NCI-H1105 (cell line): ENCODE data around the gene TRIP12.
"Not testable (repeated sequence)": the region's sequence is repeated elsewhere in the genome, so short reads cannot be mapped to it uniquely, and the experiment has no call there.

Experiments used
- DNase-seq: peaks from one replicate; lab custom pipeline; 2025; lab: John Stamatoyannopoulos, UW

The TRIP12 gene

DNA sequence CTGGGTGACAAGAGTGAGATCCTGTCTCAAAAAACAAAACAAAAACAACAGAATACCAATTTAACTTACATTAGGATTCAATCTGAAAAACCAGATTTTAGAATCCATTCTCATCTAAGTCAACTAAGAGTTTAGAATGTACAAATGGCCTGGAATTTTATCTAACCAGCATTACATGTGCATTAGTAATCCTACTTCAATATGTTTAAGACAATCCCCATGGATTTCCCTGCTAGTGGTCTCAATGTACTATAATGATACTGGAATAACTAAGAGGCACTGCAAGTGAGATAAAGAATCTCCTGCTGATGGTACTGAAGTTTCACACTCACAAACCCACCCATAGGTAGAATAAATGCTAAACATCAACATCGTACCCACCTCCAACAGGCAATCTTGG lies 153.6 kb downstream of the TRIP12 start:
- DNase-seq, result no peak

DNA sequence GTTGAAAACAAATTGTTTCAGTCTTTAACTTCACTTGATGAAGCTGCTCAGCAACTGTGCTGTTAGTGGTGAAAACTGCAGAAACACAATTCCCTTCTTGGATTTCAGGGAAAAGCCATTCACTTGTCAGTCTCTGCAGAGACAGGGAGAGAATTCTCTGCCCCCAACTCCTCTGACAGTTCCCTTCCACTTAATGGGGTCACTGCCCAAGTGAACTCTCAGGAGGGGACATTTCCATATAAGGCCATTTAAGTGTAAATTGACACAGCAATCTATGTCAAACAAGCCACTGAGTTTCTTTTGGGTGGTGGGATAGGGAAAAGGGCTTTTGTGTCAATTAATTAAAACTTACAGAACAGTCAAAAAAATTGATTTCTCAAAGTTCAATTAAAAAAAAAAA lies 156.1 kb downstream of the TRIP12 start:
- no peak for DNase-seq

DNA sequence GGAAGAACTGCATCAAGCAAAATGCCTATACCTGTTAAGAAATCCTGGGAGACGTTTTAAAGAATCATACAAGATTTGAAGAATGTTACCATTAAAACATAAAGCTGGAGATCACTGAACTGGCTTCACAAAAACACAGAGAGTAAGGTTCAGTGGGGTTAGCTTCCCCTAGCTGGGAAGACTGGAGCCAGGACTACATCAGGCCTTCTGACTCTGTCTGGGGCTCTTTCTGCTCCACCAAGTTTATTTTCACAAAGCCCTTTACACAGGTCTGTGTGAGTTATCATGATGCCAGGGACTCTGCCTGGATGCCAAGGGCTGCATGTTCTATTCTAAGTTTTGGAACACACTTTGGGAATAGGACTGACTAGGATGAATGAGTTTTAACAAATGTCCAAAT lies 160.1 kb downstream of the TRIP12 start:
- no peak for DNase-seq

DNA sequence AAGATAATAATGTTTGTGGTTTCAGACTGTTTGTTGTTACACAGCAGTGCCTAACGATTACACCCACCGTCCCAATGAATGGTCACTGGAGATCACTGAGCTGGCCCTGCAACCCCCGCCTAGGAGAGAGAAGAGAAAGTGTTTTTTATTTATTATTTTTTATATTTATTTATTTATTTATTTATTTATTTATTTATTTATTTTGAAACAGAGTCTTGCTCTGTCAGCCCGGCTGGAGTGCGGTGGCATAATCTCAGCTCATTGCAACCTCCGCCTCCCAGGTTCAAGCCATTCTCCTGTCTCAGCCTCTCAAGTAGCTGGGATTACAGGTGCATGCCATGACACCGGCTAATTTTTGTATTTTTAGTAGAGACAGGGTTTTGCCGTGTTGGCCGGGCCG lies 164.3 kb downstream of the TRIP12 start:
- DNase-seq, result not testable (repeated sequence)

DNA sequence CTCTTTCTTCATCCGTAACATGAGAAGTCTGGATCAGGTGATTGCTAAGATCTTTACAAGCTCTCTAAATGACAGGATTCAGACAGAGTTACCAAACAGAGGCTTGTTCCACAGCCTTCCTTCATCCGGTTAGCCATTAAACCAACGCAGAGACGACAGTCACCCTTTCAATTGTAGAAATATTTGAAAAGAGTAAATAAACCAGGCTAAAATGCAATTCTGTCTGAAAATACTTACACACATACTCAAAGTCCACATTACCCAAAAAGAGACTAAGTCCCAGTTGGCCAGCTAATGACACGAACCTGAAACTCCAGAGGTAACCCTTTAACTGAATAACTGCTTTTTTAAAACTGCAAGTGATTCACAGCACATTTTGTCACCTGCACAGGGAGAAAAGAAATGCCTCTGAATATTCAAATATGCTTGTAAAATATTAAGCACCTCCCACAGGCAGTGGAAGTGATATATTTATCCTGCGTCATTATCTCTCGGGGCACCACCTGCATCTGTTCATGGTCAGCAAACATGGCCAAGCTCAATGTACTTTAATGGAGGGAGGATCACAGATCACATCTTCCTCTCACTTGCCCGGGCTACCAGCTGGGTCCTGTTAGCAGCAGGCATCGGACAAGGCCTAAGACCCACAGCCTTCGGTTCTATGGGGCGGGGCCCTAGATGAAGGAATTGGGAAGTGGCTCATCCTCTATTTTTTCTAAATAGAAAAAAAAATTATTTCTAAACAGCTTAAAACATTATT lies 168.7 kb downstream of the TRIP12 start:
- no peak for DNase-seq

DNA sequence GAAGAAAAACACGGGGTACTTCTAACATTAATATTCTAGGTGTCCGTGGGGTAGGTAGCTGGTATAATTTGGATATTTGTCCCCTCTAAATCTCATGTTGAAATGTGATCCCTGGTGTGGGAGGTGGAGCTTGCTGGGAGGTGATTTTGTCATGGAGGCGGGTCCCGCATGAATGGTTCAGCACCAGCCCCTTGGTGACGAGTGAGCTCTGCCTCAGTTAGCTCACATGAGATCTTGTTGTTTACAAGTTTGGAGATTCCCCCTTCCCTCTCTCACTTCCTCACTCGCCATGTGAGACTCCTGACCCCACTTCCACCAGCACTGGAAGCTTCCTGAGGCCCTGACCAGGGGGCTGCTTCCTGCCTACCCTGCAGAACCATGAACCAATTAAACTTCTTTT lies 172.0 kb downstream of the TRIP12 start:
- DNase-seq, result no peak

DNA sequence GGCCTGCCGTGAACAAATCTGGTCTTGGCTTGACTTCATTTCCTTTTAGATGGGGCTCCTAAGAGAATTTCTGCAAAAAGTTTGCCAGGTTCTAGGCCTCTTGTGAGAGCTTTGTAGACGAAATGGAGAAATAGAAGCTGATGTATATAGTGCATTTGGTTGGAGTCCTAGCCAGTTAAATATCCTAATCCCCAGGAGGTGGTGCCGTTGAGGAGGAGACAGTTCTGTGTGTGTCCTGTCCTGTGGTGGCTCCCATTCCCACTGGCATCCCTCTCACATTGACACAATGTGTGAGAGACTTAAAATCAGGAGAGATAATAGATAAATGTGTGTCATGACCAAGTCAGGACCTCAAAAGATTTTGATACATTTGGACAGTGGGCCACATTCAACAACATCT lies 172.9 kb downstream of the TRIP12 start:
- DNase-seq, result no peak

DNA sequence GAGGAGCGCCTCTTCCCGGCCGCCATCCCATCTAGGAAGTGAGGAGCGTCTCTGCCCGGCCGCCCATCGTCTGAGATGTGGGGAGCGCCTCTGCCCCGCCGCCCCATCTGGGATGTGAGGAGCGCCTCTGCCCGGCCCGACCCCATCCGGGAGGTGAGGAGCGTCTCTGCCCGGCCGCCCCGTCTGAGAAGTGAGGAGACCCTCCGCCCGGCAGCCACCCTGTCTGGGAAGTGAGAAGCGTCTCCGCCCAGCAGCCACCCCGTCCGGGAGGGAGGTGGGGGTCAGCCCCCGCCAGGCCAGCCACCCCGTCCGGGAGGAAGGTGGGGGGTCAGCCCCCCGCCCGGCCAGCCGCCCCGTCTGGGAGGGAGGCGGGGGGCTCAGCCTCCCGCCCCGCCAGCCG lies 179.1 kb downstream of the TRIP12 start:
- DNase-seq, result not testable (repeated sequence)

DNA sequence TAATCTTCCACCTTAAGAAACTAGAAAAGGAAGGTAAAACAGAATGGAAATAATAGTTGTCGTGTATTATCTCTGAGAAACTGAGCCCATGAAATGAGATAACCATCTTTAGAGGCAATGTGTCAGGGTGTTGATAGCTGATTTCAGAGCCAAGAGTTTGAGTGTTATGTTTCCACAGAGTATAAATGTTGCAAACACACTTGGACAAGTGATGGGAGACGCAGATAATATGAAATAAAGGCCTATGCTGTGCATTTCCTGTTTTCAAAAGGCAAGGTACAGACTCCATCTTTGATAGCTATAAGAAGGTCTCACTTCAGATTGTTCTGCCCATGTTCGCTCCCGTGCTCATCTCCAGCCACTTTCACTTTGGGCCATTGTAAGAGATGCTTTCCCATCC lies 181.5 kb downstream of the TRIP12 start:
- DNase-seq, result no peak

DNA sequence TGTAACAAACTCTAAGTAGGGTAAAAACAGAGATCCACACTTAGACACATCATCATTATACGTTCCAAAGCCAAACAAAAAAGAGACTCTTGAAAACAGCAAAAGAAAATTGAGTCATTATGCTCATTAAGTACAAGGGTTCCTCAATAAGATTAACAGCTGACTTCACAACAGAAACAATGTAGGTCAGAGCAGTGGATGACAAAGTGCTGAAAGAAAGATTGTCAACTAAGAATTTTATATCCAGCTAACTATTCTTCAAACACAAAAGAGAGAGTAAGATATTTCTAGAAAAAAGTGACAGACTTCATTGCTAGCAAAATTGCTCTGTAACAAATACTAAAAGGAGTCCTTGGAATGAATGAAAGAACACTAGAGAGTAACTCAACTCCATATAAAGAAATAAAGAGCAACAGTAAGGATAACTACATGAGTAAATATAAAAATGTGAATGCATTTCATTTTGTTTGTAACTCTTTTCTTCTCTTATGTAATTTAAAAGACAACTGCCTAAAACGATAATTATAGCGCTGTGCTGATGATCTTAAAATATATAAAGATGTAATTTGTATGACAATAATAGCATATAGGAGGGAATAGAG lies 183.7 kb downstream of the TRIP12 start:
- no peak for DNase-seq

DNA sequence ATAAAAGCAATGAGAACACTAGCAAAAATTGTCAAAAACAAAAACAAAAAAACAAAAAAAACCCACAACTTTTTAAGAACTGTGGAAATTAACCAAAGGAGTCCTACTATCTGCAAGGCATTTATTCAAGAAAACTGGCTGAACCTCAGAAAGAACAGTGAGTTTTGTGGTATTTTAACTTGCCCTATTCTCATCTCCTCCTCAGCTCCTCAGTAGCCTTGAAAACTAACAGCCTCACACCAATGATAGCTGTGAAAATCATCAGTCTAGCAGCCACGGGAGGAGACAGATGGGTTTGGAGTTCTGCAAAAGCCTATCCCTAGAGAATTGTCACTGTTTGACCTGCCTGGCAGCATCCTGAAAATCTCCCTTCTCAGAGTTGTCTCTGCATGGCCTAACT lies 187.4 kb downstream of the TRIP12 start:
- no peak for DNase-seq

DNA sequence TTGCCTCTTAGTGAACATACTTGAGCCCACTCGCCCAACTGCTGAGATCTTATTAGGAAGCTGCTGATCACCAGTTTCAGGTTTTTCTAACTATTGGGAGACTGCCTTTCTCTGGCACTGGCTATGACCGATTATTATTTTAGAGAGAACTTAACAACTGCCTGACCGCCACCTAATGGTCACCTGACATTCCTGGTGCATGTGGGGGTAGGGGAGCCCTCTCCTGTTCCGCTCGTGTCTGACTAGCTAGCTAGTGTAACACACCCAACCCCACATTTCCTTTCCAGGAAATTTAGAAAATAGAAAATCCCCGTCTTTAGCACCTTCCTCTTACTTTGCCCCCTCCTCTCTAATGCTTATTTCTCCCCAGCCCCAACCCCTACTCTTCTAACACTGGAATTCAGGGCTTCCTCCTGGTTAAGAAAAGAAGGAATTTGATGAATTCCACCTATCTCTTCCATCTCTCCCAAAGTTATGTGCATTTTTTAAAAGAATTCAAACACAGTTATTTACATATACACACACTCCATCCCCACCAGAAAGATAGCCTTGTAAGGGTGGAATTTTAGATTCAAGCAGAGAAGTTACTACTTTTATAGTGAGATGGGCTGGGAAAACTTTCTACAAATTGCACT lies 188.1 kb downstream of the TRIP12 start:
- DNase-seq, result no peak

DNA sequence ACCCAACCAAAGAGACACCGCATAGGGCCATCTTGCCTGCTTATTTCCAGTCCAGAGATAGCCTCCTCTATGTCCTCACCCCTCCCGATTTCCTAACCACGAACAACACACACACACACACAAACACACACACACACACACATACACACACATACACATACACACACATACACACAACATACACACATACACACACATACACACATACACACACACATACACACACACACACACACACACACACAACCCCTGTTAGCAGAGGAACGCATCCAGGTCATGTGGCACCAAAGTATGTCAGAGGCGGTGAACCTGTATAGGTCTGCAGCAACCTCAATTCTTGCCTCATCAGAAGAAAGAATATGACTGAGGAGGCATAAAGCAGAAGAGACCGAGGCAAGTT lies 188.9 kb downstream of the TRIP12 start:
- DNase-seq, result no peak

DNA sequence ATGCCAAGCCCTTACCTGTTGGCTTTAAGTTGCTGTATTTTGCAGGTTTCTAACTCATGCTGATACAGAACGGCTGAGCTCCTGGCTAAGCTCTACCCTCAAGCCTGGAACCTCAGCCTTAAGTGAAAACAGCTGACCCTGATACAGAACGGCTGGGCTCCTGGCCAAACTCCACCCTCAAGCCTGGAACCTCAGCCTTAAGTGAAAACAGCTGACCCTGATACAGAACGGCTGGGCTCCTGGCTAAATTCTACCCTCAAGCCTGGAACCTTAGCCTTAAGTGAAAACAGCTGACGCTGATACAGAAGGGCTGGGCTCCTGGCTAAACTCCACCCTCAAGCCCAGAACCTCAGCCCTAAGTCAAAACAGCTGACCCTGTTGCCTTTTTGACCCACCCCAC lies 189.9 kb downstream of the TRIP12 start:
- DNase-seq, result no peak

DNA sequence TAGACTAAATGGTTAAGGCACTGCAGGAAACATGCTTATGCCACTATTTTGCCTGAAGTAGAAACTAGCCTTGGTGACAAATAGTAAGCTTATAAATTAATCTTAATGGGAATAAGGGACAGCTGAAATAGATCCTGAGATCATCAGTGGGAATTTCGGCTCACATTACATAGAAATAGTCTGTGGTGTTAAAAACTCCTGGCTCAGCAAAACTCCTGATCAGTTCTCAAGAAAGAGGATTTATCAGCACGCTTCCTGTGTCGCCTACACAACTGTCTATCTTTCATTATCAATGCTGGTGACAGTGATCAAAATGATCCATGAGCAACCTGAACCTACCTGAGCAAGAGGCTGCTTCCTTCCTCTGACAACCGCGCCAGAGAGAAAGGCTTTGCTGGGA lies 190.4 kb downstream of the TRIP12 start:
- no peak for DNase-seq

DNA sequence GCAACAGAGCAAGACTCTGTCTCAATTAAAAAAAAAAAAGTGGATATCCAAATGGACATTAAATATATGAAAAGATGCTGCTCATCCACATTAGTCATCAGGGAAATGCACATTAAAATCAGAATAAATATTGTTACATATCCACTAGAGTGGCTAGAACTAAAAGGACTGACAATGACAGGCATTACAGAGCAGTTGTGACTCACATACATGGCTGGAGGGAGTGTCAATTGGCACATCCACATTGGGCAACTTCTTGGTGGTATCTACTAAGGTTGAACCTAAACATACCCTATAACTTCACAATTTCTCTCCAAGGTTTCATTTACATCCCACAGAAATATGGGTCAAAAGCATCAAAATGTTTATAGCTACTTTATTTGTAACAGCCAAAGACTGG lies 193.4 kb downstream of the TRIP12 start:
- DNase-seq, result no peak

DNA sequence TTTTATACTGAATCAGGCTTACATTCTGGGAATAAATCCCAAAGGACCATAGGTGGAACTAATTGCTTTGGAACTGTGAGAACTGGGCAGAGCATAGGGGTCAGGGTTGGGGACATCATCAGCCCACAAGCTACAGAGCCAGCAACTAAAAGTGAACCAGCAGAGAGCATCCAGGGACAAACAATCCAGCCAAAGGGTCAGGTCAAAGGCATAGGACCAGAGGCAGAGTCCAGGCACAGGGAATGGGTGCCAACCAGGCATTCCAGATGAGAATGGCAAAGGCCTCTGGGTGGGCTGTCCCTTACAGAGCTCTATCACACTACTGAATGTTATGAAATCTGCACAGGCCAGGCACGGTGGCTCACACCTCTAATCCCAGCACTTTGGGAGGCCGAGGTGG lies 195.2 kb downstream of the TRIP12 start:
- no peak for DNase-seq

DNA sequence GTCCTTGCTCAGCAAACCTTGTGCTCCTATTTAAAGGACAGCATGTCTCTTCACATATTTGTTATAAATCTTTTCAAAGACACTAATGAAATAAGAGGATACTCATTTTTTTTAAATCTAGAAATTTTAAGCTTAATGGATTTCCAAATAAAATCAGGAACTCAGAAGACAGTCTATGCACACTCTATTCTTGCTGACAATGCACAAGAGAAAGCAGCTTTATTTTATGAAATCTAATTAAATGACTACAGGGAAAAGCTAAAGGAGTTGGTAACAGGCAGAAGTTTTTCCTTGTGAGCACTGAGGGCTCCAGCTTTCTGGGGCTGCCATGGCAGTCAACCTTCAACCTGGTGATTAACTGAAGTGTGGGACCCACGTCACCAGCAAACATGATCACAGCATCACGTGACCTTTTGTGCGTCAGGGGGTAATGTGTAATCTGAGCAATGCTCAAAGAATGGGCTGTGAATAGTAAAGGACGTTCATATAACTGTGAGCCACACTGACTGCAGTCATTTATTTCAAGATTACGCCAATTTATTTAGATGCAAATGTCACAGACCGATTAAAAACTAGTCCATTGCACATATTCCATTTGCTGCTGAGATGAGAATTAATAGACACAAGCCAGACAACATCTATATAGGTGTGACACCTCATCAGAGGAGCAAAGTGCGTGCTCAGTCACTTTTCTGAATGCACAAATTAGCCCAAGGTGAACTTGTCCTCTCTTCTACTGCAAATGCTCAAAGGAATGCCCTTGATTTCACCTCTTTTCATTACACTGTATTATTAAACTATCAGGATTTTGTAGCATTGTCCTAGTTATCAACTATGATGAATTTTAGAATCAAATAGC lies 195.9 kb downstream of the TRIP12 start:
- DNase-seq, result no peak

DNA sequence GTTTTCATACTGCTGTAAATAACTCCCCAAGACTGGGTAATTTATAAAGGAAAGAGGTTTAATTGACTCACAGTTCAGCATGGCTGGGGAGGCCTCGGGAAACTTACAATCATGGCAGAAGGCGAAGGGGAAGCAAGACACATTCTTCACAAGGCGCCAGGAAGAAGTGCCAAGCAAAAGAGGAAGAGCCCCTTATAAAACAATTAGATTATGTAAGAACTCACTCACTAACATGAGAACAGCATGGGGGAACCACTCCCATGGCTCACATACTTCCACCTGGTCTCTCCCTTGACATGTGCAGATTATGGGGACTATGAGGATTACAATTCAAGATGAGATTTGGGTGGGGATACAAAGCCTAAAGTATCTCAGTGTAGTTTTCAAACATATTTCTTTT lies 198.6 kb downstream of the TRIP12 start:
- DNase-seq, result not testable (repeated sequence)

DNA sequence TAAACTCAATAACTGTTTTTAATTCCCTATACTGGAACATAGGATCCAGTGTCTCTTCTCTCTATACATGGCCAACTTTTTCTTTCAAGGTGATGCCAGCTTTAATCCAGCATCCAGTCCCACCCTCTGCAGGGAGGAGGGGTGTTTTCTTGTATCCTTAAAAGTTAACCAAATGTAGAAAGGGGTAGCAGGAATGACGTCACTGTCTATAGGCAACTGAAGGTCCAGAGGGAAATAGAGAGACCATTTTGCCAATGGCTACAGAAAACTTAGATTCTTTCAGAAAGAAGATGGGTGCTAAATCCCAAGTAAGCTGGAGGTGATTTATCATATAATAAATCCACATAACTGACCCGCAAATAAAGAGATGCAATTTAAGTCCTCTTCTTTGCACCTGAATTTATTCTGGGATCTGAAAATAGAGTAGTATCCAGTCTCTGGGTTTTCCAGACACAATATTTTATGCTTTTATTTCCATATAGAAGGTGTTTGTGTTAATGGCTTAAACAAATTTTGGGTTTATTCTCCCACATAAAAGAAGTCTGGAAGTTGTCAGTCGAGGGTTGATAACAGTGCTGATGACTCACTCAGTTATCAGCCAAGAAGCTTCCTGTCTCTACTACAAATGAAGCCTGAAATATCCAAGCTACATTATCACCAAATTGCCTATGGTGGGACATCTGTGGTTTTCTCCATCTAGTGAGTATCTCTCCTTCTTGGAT lies 201.7 kb downstream of the TRIP12 start:
- no peak for DNase-seq

DNA sequence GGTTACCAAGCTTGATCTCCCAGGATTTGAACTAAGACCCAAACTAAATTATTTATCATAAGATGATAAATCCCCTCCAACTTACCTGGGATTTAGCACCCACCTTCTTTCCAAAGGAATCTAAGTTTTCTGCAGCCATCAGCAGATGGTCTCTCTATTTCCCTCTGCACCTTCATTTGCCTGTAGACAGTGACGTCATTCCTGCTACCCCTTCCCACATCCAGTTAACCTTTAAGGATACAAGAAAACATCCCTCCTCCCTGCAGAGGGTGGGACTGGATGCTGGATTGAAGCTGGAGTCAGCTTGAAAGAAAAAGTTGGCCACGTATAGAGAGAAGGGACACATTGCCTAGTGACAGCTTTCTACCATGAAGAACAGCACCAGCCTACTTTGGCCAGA lies 203.8 kb downstream of the TRIP12 start:
- DNase-seq, result no peak
